K562 (cell line): Measurements from ENCODE around the gene PRR36. TPM values are rescaled to one million over a fixed set of nuclear protein-coding genes. Genes with fewer than 3 reads are reported as not detected.
"Not testable (repeated sequence)": the region's sequence is repeated elsewhere in the genome, so short reads cannot be mapped to it uniquely, and the experiment has no call there.

Experiments used
- ATAC-seq: fragments of 200-7000 bp; cut with Tn5 transposase; 3 replicates; pipeline ENCODE4 v1.9.1; 2020; ENCODE audit warnings: moderate library complexity
- BruUV-seq: library from RNA; stranded (reverse); fragments of 400-500 nt; replicated peaks from 2 replicates; lab custom pipeline; 2021; lab: Mats Ljungman, UMichigan
- CTCF ChIA-PET: fragments of 300-600 bp; formaldehyde crosslinking; extraction: SDS; loops from one replicate; lab custom pipeline; 2021; ENCODE audit warnings: low intra/inter-chr PET ratio; lab: Yijun Ruan, JAX
- POLR2A ChIA-PET: fragments of 300-600, 350-650 bp; sonication (Branson Sonifier 250); formaldehyde crosslinking; extraction: SDS; loops from one replicate; lab custom pipeline; 2021; ENCODE audit warnings: antibody characterized with exemption, inconsistent platforms; lab: Yijun Ruan, JAX
- DNase-seq, 4 experiments: peaks; one replicate each; pipeline versions ENCODE4 v3.0.0 to v3.0.0-alpha.2; 2011 to 2018; ENCODE audit warnings: low spot score in 3 of 4, mixed read lengths in 3 of 4; ENCODE audit errors: extremely low read depth in 1 of 4
- FAIRE-seq: peaks from 2 replicates; lab custom pipeline; 2011; peaks lifted over from hg19 to GRCh38; lab: Jason Lieb, UNC
- H2AFZ ChIP-seq: 2 replicates; pipeline ENCODE4 v1.6.0; 2011; ENCODE audit warnings: low read depth, low read length, control low read depth, inconsistent platforms
- H3K27ac ChIP-seq: fragments of 200-600 bp; 3 replicates; pipeline ENCODE4 v1.8.0; 2011; ENCODE audit warnings: low read depth, mild to moderate bottlenecking, control low read depth, inconsistent platforms, low read length, moderate library complexity, mixed read lengths; ENCODE audit errors: extremely low read depth
- H3K27me3 ChIP-seq, 2 experiments: fragments of 300-600 bp in 1 of 2; 2 replicates in 1 of 2; 3 replicates in 1 of 2; pipeline versions ENCODE4 v1.6.0 to v1.8.0; 2011; ENCODE audit warnings: inconsistent platforms in 2 of 2, low read length in 2 of 2, mild to moderate bottlenecking in 1 of 2, mixed read lengths in 1 of 2, moderate library complexity in 1 of 2; ENCODE audit not compliant: control insufficient read depth in 2 of 2, insufficient read depth in 2 of 2
- H3K36me3 ChIP-seq: fragments of 300-600 bp; 3 replicates; pipeline ENCODE4 v1.8.0; 2011; ENCODE audit warnings: mild to moderate bottlenecking, low read length, inconsistent platforms; ENCODE audit not compliant: control insufficient read depth, insufficient read depth
- H3K4me1 ChIP-seq, 2 experiments: fragments of 200-600 bp in 1 of 2; replicated peaks in 1 of 2; 2 replicates in 1 of 2; 3 replicates in 1 of 2; pipeline versions ENCODE4 v1.5.1 to v1.8.0; 2011; ENCODE audit warnings: inconsistent platforms in 2 of 2, low read length in 2 of 2, mild to moderate bottlenecking in 1 of 2, mixed read lengths in 1 of 2, moderate library complexity in 1 of 2; ENCODE audit not compliant: control insufficient read depth in 2 of 2, insufficient read depth in 2 of 2
- H3K4me2 ChIP-seq: 2 replicates; pipeline ENCODE4 v1.6.1; 2011; ENCODE audit warnings: low read length, control low read depth, inconsistent platforms, mixed read lengths; ENCODE audit not compliant: insufficient read depth
- H3K4me3 ChIP-seq: fragments of 200-600 bp; sonication (generic), shearing (Covaris generic); 2 replicates; pipeline ENCODE4 v1.5.1; 2016; ENCODE audit warnings: control low read depth, inconsistent platforms
- H3K79me2 ChIP-seq: fragments of 200-600 bp; 3 replicates; pipeline ENCODE4 v1.8.0; 2011; ENCODE audit warnings: low read length, inconsistent platforms; ENCODE audit not compliant: control insufficient read depth, insufficient read depth
- H3K9ac ChIP-seq, 2 experiments: 2 replicates each; pipeline versions ENCODE4 v1.6.0 to v1.6.1; 2011; ENCODE audit warnings: low read depth in 2 of 2, low read length in 2 of 2, control low read depth in 1 of 2, inconsistent platforms in 1 of 2, mild to moderate bottlenecking in 1 of 2, mixed read lengths in 1 of 2; ENCODE audit not compliant: insufficient read depth in 1 of 2
- H3K9me1 ChIP-seq: one replicate; pipeline ENCODE4 v1.6.0; 2011; ENCODE audit warnings: inconsistent platforms, mild to moderate bottlenecking, low read length, moderate library complexity; ENCODE audit not compliant: control insufficient read depth, insufficient read depth
- H3K9me3 ChIP-seq: replicated peaks from 2 replicates; pipeline ENCODE4 v1.5.1; 2011; ENCODE audit warnings: low read depth, low read length, inconsistent platforms; ENCODE audit not compliant: control insufficient read depth, insufficient read depth
- H4K20me1 ChIP-seq: replicated peaks from 2 replicates; pipeline ENCODE4 v1.6.1; 2011; ENCODE audit warnings: low read length, inconsistent platforms, mixed read lengths; ENCODE audit not compliant: control insufficient read depth, insufficient read depth
- ARID1B ChIP-seq: fragments of 450-650 bp; IDR thresholded peaks from 2 replicates; pipeline ENCODE4 v1.6.1; 2016; ENCODE audit warnings: antibody characterized with exemption, mild to moderate bottlenecking, inconsistent platforms
- FOSL1 ChIP-seq: fragments of 200-800 bp; sonication (Bioruptor generic); conservative IDR thresholded peaks from 2 replicates; pipeline ENCODE4 v1.6.1; 2016; ENCODE audit warnings: missing genetic modification characterization, missing compliant biosample characterization
- JUN ChIP-seq, 2 experiments: sonication (generic) in 1 of 2; formaldehyde crosslinking in 1 of 2; IDR thresholded peaks; 2 replicates each; pipeline versions ENCODE4 v1.6.1 to v1.8.0; 2012 to 2022; ENCODE audit warnings: borderline replicate concordance in 2 of 2, mild to moderate bottlenecking in 2 of 2, improper control_type of control experiment in 1 of 2, low read depth in 1 of 2, low read length in 1 of 2, missing genetic modification reagents in 1 of 2
- JUND ChIP-seq, 2 experiments: IDR thresholded peaks; 2 replicates in 1 of 2; 3 replicates in 1 of 2; pipeline ENCODE4 v1.6.1; 2011; ENCODE audit warnings: borderline replicate concordance in 2 of 2, low read depth in 2 of 2, low read length in 2 of 2, improper control_type of control experiment in 1 of 2, missing biosample characterization in 1 of 2, missing genetic modification characterization in 1 of 2, missing genetic modification reagents in 1 of 2
- MLLT1 ChIP-seq, 2 experiments: fragments of 450-650 bp; IDR thresholded peaks; 2 replicates each; pipeline ENCODE4 v1.6.1; 2016
- POLR2G ChIP-seq: fragments of 200-400 bp; formaldehyde crosslinking; IDR thresholded peaks from 2 replicates; pipeline ENCODE4 v1.6.1; 2017; ENCODE audit warnings: low read depth, mild to moderate bottlenecking, antibody characterized with exemption, low read length, moderate library complexity
- SMARCE1 ChIP-seq: fragments of 450-650 bp; IDR thresholded peaks from 2 replicates; pipeline ENCODE4 v1.7.1; 2016; ENCODE audit warnings: mild to moderate bottlenecking
- ZNF239 ChIP-seq: fragments of 250-450 bp; sonication (Bioruptor Pico); IDR thresholded peaks from 2 replicates; pipeline ENCODE4 v1.4.0; 2020; ENCODE audit warnings: mild to moderate bottlenecking
- WGBS: fragments of 100-300 bp; shearing (Covaris generic); methylation state at CpG from one replicate; pipeline ENCODE4 v1.1.6; 2016; ENCODE audit warnings: low coverage, mixed read lengths; ENCODE audit not compliant: insufficient coverage; ENCODE audit errors: missing lambda C conversion rate; 5-methylcytosine and 5-hydroxymethylcytosine counted together
- in situ Hi-C: fragments of 300-500 bp; cut with MboI; formaldehyde crosslinking; loops from 4 replicates; pipeline ENCODE4 v1.15.0; 2018; ENCODE audit warnings: inconsistent platforms, mixed read lengths
- intact Hi-C: fragments of 100-400 bp; cut with micrococcal nuclease; formaldehyde crosslinking; loops from 2 replicates; pipeline ENCODE4 v1.14.2; 2022
- polyA plus RNA-seq, 8 experiments: library from polyadenylated mRNA; depleted of rRNA in 4 of 8; stranded (reverse) in 5 of 8; unstranded in 3 of 8; fragments of >200 nt; fragmentation: Nextera tagmentation in 2 of 8; fragmentation: Illumina TruSeq in 1 of 8; extraction: Ambion mirVana in 2 of 8; extraction: Trizol in 1 of 8; gene quantifications; 2 replicates each; pipeline versions ENCODE4 v1.2.1 to v1.2.3, GENCODE V29; 2011 to 2014; ENCODE audit warnings: inconsistent platforms in 1 of 8, missing spikeins in 1 of 8
- total RNA-seq, 7 experiments: library from RNA; depleted of rRNA in 6 of 7; stranded (reverse); fragments of >200 nt in 6 of 7; fragmentation: Illumina TruSeq in 2 of 7; extraction: Trizol in 2 of 7; gene quantifications; 2 replicates each; pipeline versions ENCODE4 v1.2.1 to v1.2.3, GENCODE V29; 2011 to 2021; ENCODE audit warnings: low replicate concordance in 1 of 7
- TF ChIP-seq, protein P1 (sequence below), 2 experiments: fragments of 450-650 bp in 1 of 2; sonication (generic) in 1 of 2; formaldehyde crosslinking in 1 of 2; IDR thresholded peaks in 1 of 2; conservative IDR thresholded peaks in 1 of 2; 2 replicates each; pipeline versions ENCODE4 v1.6.1 to v1.8.1; 2016 to 2023; ENCODE audit warnings: mild to moderate bottlenecking in 2 of 2, moderate library complexity in 2 of 2, inconsistent platforms in 1 of 2, missing genetic modification reagents in 1 of 2

Gene PRR36
- total and polyA plus RNA-seq, 9 of the 15 experiments (the other 6 are each of a cell fraction or from before 2014, with no cell fraction given): 0.05 to 0.42 (median 0.06) TPM; not detected in 6

DNA sequence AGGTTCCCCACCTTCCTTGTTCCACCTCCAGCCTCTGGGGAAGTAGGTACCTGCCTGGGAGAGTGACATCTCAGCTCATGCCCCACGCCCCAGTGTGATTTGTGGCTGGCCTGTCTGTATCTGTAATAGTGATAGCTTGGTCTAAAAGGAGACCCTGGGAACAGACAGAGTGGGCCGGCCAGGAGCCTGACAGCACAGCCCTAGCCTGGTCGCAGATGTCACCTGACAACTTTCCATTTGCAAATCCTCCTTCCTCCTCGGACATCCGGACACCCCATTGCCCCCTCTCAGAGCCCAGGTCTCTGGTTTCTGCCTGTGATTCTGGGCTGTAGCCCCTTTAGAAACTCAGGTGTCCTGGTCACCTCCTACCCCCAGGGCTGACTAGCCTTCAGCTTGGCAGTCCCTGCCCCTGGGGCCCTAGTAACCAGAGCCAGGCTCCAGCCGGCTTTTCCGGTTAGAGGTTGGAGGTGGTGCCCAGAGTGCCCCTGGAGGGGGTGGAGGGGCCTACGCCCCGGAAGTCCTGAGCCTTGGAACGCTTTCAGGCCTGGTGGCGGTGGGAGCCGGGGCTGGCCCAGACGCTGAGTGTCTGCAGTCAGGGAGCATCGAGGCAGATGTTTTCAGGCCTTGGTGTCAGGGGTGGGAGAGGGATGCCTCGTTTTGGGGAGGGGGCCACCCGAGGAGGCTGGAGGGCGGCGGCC lies 20.6 kb upstream of the PRR36 start:
- no TSS peak for BruUV-seq
- CTCF ChIA-PET: no interaction called here
- no peak for FAIRE-seq

DNA sequence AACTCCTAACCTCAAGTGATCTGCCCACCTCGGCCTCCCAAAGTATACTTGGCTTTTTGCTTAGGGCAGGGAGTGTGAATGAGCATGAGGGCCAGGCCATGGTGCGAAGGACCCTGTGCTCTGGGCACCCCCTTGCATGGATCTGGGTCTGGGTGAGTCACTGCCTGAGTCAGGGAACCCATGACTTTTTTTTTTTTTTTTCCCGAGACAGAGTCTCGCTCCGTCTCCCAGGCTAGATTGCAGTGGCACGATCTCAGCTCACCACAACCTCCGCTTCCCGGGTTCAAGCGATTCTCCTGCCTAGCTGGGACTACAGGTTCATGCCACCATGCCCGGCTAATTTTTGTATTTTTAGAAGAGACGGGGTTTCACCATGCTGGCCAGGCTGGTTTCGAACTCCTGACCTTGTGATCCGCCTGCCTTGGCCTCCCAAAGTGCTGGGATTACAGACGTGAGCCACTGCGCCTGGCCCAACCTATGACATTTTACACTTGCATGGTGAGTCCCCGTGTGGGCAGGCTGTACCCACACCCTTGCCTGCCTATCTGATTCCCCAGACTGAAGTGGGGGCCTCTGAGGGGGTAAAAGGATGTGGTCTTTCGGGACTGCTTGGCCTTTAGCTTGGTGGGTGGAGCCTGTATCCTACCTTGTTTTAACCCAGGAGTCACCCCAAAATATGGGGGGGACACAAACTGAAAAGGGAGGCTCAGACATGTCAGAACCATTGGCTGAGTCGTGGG lies 19.3 kb upstream of the PRR36 start:
- Histone ChIP-seq H3K9ac (peak overlapping the region in 1 of 2 experiments; percentile 52; a peak in 1 of 4 replicates), H3K4me1 (peaks cover 9 to 25% of the 10 kb centered on the region in 2 experiments)
- H4K20me1 ChIP-seq; H3K9me1 ChIP-seq; H3K27me3 ChIP-seq; H3K9me3 ChIP-seq; H3K36me3 ChIP-seq; H3K4me2 ChIP-seq; FAIRE-seq; intact Hi-C loops; ATAC-seq; in situ Hi-C loops; H3K79me2 ChIP-seq; H2AFZ ChIP-seq; CTCF ChIA-PET; H3K27ac ChIP-seq; BruUV-seq; DNase-seq; H3K4me3 ChIP-seq; TF ChIP-seq JUND (tag; IDR thresholded peaks at IDR 0.05; ENCODE audit: borderline replicate concordance, low read depth, low read length); JUN (CRISPR knock-in tag; IDR thresholded peaks at IDR 0.05; ENCODE audit: borderline replicate concordance): not testable (repeated sequence)
- 68% methylated on average over 13 of the region's 18 CpGs for WGBS
- POLR2A ChIA-PET: interaction anchor here (8.2 kb wide), 1 partner anchor 8 kb away, joined by 72 read pairs; the partner anchor contains the start of gene MAP2K7
- TF ChIP-seq MLLT1 (IDR thresholded peaks at IDR 0.05): peak in 1 of 2 experiments; percentile 97; a peak in 2 of 4 replicates
- TF ChIP-seq ARID1B: peak; percentile 32; the same call in 1 of the 2 replicates
- TF ChIP-seq, protein P1, sequence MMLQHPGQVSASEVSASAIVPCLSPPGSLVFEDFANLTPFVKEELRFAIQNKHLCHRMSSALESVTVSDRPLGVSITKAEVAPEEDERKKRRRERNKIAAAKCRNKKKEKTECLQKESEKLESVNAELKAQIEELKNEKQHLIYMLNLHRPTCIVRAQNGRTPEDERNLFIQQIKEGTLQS (IDR thresholded peaks at IDR 0.05): peak; percentile 73; the same call in 1 of the 2 replicates
- TF ChIP-seq, protein P1 (CRISPR knock-in tag; conservative IDR thresholded peaks at IDR 0.05): not testable (repeated sequence)
- peak; percentile 51; the same call in 1 of the 2 replicates for TF ChIP-seq JUND (IDR thresholded peaks at IDR 0.05; ENCODE audit: borderline replicate concordance, low read depth, low read length)
- peak; percentile 95 for TF ChIP-seq FOSL1
- peak; percentile 54; the same call in 1 of the 2 replicates for TF ChIP-seq SMARCE1
- 0 out of 2 replicates have a peak, but pooled peaks have one; percentile 55 for TF ChIP-seq JUN (IDR thresholded peaks at IDR 0.05; ENCODE audit: borderline replicate concordance, low read depth, low read length)

More for the DNA sequence above, 20.6 kb upstream of the PRR36 start:
- POLR2A ChIA-PET: no interaction called here
- 70% methylated on average over 18 of the region's 18 CpGs for WGBS
- ATAC-seq: no peak
- Histone ChIP-seq H3K9me1 (no peaks in the 10 kb centered on the region), H3K4me1 (peaks cover 4 to 27% of the 10 kb centered on the region in 2 experiments; a peak in 4 of 5 replicates), H4K20me1 (no peaks in the 10 kb centered on the region), H2AFZ (no peak overlapping the region), H3K4me2 (no peak overlapping the region), H3K27ac (no peak overlapping the region), H3K9me3 (no peaks in the 10 kb centered on the region), H3K27me3 (no peaks in the 10 kb centered on the region), H3K9ac (peak overlapping the region in 1 of 2 experiments; percentile 6; a peak in 2 of 4 replicates), H3K4me3 (no peak overlapping the region), H3K79me2 (no peaks in the 10 kb centered on the region)
- intact Hi-C loops: no loop called here
- no peak for DNase-seq
- in situ Hi-C loops: no loop called here
- TF ChIP-seq POLR2G (0 out of 2 replicates have a peak, but pooled peaks have one; percentile 34), ZNF239 (CRISPR knock-in tag) (no peak)
- TF ChIP-seq, all 486 proteins: peak for 1
- peaks cover 7% of the 10 kb centered on the region; the same call in 1 of the 3 replicates for H3K36me3 ChIP-seq
